Pancreas (tissue), 10 donors: ENCODE data around the gene NCL. TPM values are rescaled to one million over a fixed set of nuclear protein-coding genes. Genes with fewer than 3 reads are reported as not detected.
"Not testable (repeated sequence)": the region's sequence is repeated elsewhere in the genome, so short reads cannot be mapped to it uniquely, and the experiment has no call there.

ENCODE experiments used
- ATAC-seq, 4 donors: fragments of 200-7000 bp; cut with Tn5 transposase; one replicate each; pipeline versions ENCODE4 v1.8.0 to v1.9.1; 2020; ENCODE audit warnings: mild to moderate bottlenecking in 4 of 4, moderate library complexity in 4 of 4
- DNase-seq, 6 donors: peaks; one replicate each; pipeline ENCODE4 v3.0.0-alpha.2; 2020
- FAIRE-seq: peaks from 2 replicates; lab custom pipeline; 2012; peaks lifted over from hg19 to GRCh38; lab: Jason Lieb, UNC
- H3K27ac ChIP-seq, 4 donors: fragments of 200-600 bp; sonication (generic); 1 replicate in 3 of 4; 2 replicates in 1 of 4; pipeline versions ENCODE4 v1.5.0 to v1.8.0; 2020
- H3K27me3 ChIP-seq, 4 donors: fragments of 200-600 bp; one replicate each; pipeline ENCODE4 v1.8.0; 2021
- H3K36me3 ChIP-seq, 3 donors: fragments of 200-600 bp; sonication (generic) in 1 of 3; one replicate each; pipeline versions ENCODE4 v1.5.0 to v1.8.0; 2020 to 2021
- H3K4me1 ChIP-seq, 3 donors: fragments of 200-600 bp; one replicate each; pipeline ENCODE4 v1.8.0; 2021
- H3K4me3 ChIP-seq, 4 donors: fragments of 200-600 bp; sonication (generic) in 2 of 4; one replicate each; pipeline versions ENCODE4 v1.5.0 to v1.8.0; 2020 to 2021
- H3K9me3 ChIP-seq, 4 donors: fragments of 200-600 bp; one replicate each; pipeline ENCODE4 v1.8.0; 2021
- CTCF ChIP-seq, 4 donors: fragments of 200-600 bp; sonication (generic) in 3 of 4; IDR thresholded peaks; one replicate each; pipeline versions ENCODE4 v1.5.0 to v1.8.0; 2021; ENCODE audit warnings: antibody characterized with exemption in 4 of 4
- WGBS, 2 donors: extraction: QIAGEN DNeasy Blood & Tissue Kit; methylation state at CpG; one replicate each; pipeline ENCODE4 v1.1.7; 2013; 5-methylcytosine and 5-hydroxymethylcytosine counted together
- intact Hi-C, 3 donors: fragments of 100-400 bp; cut with DNase I; formaldehyde crosslinking; loops; one replicate each; pipeline versions ENCODE4 v1.11.1 to v1.14.2; 2022
- polyA plus RNA-seq, 2 donors: library from polyadenylated mRNA; stranded (reverse); fragments of 200-250 nt; gene quantifications; one replicate each; pipeline ENCODE4 v1.2.3, GENCODE V29; 2013
- total RNA-seq, 6 donors: library from RNA; stranded (reverse); fragmentation: NEBNext Ultra II Directional in 4 of 6; extraction: Animal tissue kit (Norgen Biotek cat#: 25700) in 4 of 6; gene quantifications; one replicate each; pipeline versions ENCODE4 v1.2.1 to v1.2.4, GENCODE V29; 2021 to 2023
- donor health status: healthy with polysubstance abuse.
- donor health status: DM: no; HTN: no; CAD: no; lungs with moderate emphysema.
- donor health status: DM: no; HTN: no; CAD: no.
- donor health status: control.
- donor health status: control.
- donor health status: Bipolar disorder and iron deficiency.
- donor health status: DM: yes; HTN: yes; CAD: no.
- donor health status: DM: no; HTN: no; CAD: no.
- donor health status: DM: no; HTN: no; CAD: no.
- donor health status: DM: yes; HTN: yes; CAD: no.

The NCL gene
- total and polyA plus RNA-seq, 8 donors = 69.9 to 364 (median 216) TPM

GRCh38 chr2:231450548-231450989 is 13.7 kb downstream of the NCL start:
- Histone ChIP-seq H3K9me3 (no peaks in the 10 kb centered on the region), H3K36me3 (peaks cover 0 to 20% (median 19%) of the 10 kb centered on the region in 3 donors), H3K27ac (no peak overlapping the region), H3K4me1 (no peaks in the 10 kb centered on the region), H3K27me3 (no peaks in the 10 kb centered on the region), H3K4me3 (no peak overlapping the region)
- ATAC-seq (no peak), FAIRE-seq (no peak), DNase-seq (no peak)
- intact Hi-C loops = loop anchor here in 2 of 3 donors (5.0 to 10.0 kb wide), 2 partner anchors 223 to 356 kb away; no protein-coding TSS in a partner anchor
- 91 to 92% methylated on average over 4 of the region's 4 CpGs for WGBS, 2 donors
- no peak for TF ChIP-seq CTCF (IDR thresholded peaks at IDR 0.05)

GRCh38 chr2:231449503-231450054 is 14.7 kb downstream of the NCL start:
- DNase-seq = no peak
- no peak for TF ChIP-seq CTCF (IDR thresholded peaks at IDR 0.05)
- no peak overlapping the region for H3K4me3 ChIP-seq
- FAIRE-seq = no peak
- no peaks in the 10 kb centered on the region for H3K27me3 ChIP-seq
- H3K27ac ChIP-seq = no peak overlapping the region
- intact Hi-C loops = loop anchor here in 2 of 3 donors (5.0 to 10.0 kb wide), 2 partner anchors 222 to 355 kb away; no protein-coding TSS in a partner anchor
- ATAC-seq = no peak
- peaks cover 0 to 11% (median 10%) of the 10 kb centered on the region in 3 donors for H3K36me3 ChIP-seq
- H3K4me1 ChIP-seq = no peaks in the 10 kb centered on the region
- no peaks in the 10 kb centered on the region for H3K9me3 ChIP-seq
- WGBS, 2 donors = 86 to 94% methylated on average over 4 of the region's 4 CpGs

- H3K27ac ChIP-seq = no peak overlapping the region
- no peaks in the 10 kb centered on the region for H3K4me1 ChIP-seq
- no peaks in the 10 kb centered on the region for H3K27me3 ChIP-seq
- no peak overlapping the region for H3K4me3 ChIP-seq
- FAIRE-seq = no peak
- no peak for ATAC-seq
- intact Hi-C loops = no loop called here
- 88 to 91% methylated on average over 13 of the region's 13 CpGs for WGBS, 2 donors
- H3K36me3 ChIP-seq = no peaks in the 10 kb centered on the region
- no peak for TF ChIP-seq CTCF (IDR thresholded peaks at IDR 0.05)
- H3K9me3 ChIP-seq = no peaks in the 10 kb centered on the region
- peak in 1 of 6 donors; percentile 43 for DNase-seq
Measured at GRCh38 chr2:231436957-231437356, 27.3 kb downstream of the NCL start.

- intact Hi-C loops = no loop called here
- Histone ChIP-seq H3K27me3 (no peaks in the 10 kb centered on the region), H3K4me3 (no peak overlapping the region), H3K27ac (no peak overlapping the region), H3K9me3 (no peaks in the 10 kb centered on the region), H3K36me3 (no peaks in the 10 kb centered on the region), H3K4me1 (no peaks in the 10 kb centered on the region)
- TF ChIP-seq CTCF (IDR thresholded peaks at IDR 0.05) = no peak
- ATAC-seq = no peak
- FAIRE-seq = no peak
- no peak for DNase-seq
- 74 to 76% methylated on average over 8 of the region's 8 CpGs for WGBS, 2 donors
Measured at GRCh38 chr2:231433990-231434389, 30.3 kb downstream of the NCL start.

GRCh38 chr2:231431606-231432005 is 32.7 kb downstream of the NCL start:
- no peak for FAIRE-seq
- Histone ChIP-seq H3K36me3 (no peaks in the 10 kb centered on the region), H3K4me3 (no peak overlapping the region), H3K4me1 (no peaks in the 10 kb centered on the region), H3K27ac (no peak overlapping the region), H3K27me3 (no peaks in the 10 kb centered on the region), H3K9me3 (no peaks in the 10 kb centered on the region)
- 92 to 97% methylated on average over 4 of the region's 4 CpGs for WGBS, 2 donors
- intact Hi-C loops = no loop called here
- TF ChIP-seq CTCF (IDR thresholded peaks at IDR 0.05) = no peak
- no peak for DNase-seq
- ATAC-seq = no peak

- H3K27ac ChIP-seq, ATAC-seq, H3K36me3 ChIP-seq, H3K4me3 ChIP-seq, FAIRE-seq, DNase-seq, H3K9me3 ChIP-seq, H3K4me1 ChIP-seq, H3K27me3 ChIP-seq, intact Hi-C loops: not testable (repeated sequence)
- WGBS, 2 donors = 81 to 95% methylated on average over 4 of the region's 4 CpGs
Measured at GRCh38 chr2:231430437-231430836, 33.8 kb downstream of the NCL start.
